Sigmoid colon (tissue), 7 donors: Measurements from ENCODE around the gene RSPRY1. TPM values are rescaled to one million over a fixed set of nuclear protein-coding genes. Genes with fewer than 3 reads are reported as not detected.

Source experiments
- DNase-seq: peaks from one replicate; pipeline ENCODE4 v3.0.0-alpha.2; 2019
- H3K27ac ChIP-seq, 4 donors: fragments of 200-600 bp; sonication (generic); one replicate each; pipeline ENCODE4 v1.5.1; 2016 to 2019; ENCODE audit warnings: mild to moderate bottlenecking in 1 of 4
- H3K27me3 ChIP-seq, 3 donors: fragments of 200-600 bp; sonication (generic); one replicate each; pipeline ENCODE4 v1.5.1; 2019; ENCODE audit warnings: mild to moderate bottlenecking in 1 of 3
- H3K36me3 ChIP-seq, 4 donors: fragments of 200-600 bp; sonication (generic); one replicate each; pipeline ENCODE4 v1.5.1; 2016 to 2019
- H3K4me1 ChIP-seq, 4 donors: fragments of 200-600 bp; sonication (generic); one replicate each; pipeline ENCODE4 v1.5.1; 2017 to 2019
- H3K4me3 ChIP-seq, 4 donors: fragments of 200-600 bp; sonication (generic); one replicate each; pipeline ENCODE4 v1.5.1; 2017 to 2019; ENCODE audit warnings: mild to moderate bottlenecking in 2 of 4, moderate library complexity in 1 of 4
- H3K9me3 ChIP-seq, 4 donors: fragments of 200-600 bp in 3 of 4; sonication (generic) in 3 of 4; one replicate each; pipeline versions ENCODE4 v1.5.1 to v1.6.1; 2013 to 2019
- EP300 ChIP-seq, 4 donors: sonication (generic); formaldehyde crosslinking; IDR thresholded peaks; one replicate each; pipeline ENCODE4 v1.6.1; 2017; ENCODE audit warnings: antibody characterized with exemption in 4 of 4
- POLR2A ChIP-seq, 2 donors: fragments of 450-650 bp; IDR thresholded peaks; one replicate each; pipeline ENCODE4 v1.6.1; 2016; ENCODE audit warnings: antibody characterized with exemption in 2 of 2, mild to moderate bottlenecking in 2 of 2, moderate library complexity in 2 of 2
- POLR2AphosphoS5 ChIP-seq, 4 donors: sonication (generic); formaldehyde crosslinking; IDR thresholded peaks; one replicate each; pipeline ENCODE4 v1.6.1; 2017; ENCODE audit warnings: antibody characterized with exemption in 4 of 4
- WGBS, 2 donors: extraction: QIAGEN DNeasy Blood & Tissue Kit; methylation state at CpG; one replicate each; pipeline ENCODE4 v1.1.7; 2013; 5-methylcytosine and 5-hydroxymethylcytosine counted together
- intact Hi-C: fragments of 100-400 bp; cut with DNase I; formaldehyde crosslinking; loops from one replicate; pipeline ENCODE4 v1.15.1; 2023
- polyA plus RNA-seq, 3 donors: library from polyadenylated mRNA; stranded (reverse); fragments of 200-250 nt; gene quantifications; one replicate each; pipeline ENCODE4 v1.2.3, GENCODE V29; 2013
- total RNA-seq, 4 donors: library from RNA; depleted of rRNA; stranded (reverse); fragments of >200 nt; gene quantifications; one replicate each; pipeline ENCODE4 v1.1.0, GENCODE V29; 2016
- TF ChIP-seq, protein P1 (sequence below), 4 experiments: fragments of 450-650 bp in 3 of 4; fragments of 200-600 bp in 1 of 4; IDR thresholded peaks; one replicate each; pipeline ENCODE4 v1.5.1; 2016 to 2019; ENCODE audit warnings: antibody characterized with exemption in 4 of 4, mild to moderate bottlenecking in 3 of 4, moderate library complexity in 2 of 4
- donor health status: healthy with polysubstance abuse.
- donor health status: Bipolar disorder and iron deficiency.
- donor health status: healthy.

RSPRY1 gene
- total and polyA plus RNA-seq, 7 donors, result 12.6 to 42.7 (median 30.6) TPM

GRCh38 chr16:57231821-57232350 lies 45.8 kb downstream of the RSPRY1 start:
- WGBS, 2 donors, result 96% methylated on average over 3 of the region's 3 CpGs
- Histone ChIP-seq H3K27me3 (no peaks in the 10 kb centered on the region), H3K4me3 (no peak overlapping the region), H3K36me3 (peaks cover 41 to 99% (median 67%) of the 10 kb centered on the region in 4 donors), H3K27ac (no peak overlapping the region), H3K4me1 (no peaks in the 10 kb centered on the region), H3K9me3 (no peaks in the 10 kb centered on the region)
- DNase-seq, result no peak
- TF ChIP-seq EP300 (IDR thresholded peaks at IDR 0.05) (no peak), POLR2A (IDR thresholded peaks at IDR 0.05) (no peak), POLR2AphosphoS5 (IDR thresholded peaks at IDR 0.05) (no peak)
- TF ChIP-seq, protein P1, sequence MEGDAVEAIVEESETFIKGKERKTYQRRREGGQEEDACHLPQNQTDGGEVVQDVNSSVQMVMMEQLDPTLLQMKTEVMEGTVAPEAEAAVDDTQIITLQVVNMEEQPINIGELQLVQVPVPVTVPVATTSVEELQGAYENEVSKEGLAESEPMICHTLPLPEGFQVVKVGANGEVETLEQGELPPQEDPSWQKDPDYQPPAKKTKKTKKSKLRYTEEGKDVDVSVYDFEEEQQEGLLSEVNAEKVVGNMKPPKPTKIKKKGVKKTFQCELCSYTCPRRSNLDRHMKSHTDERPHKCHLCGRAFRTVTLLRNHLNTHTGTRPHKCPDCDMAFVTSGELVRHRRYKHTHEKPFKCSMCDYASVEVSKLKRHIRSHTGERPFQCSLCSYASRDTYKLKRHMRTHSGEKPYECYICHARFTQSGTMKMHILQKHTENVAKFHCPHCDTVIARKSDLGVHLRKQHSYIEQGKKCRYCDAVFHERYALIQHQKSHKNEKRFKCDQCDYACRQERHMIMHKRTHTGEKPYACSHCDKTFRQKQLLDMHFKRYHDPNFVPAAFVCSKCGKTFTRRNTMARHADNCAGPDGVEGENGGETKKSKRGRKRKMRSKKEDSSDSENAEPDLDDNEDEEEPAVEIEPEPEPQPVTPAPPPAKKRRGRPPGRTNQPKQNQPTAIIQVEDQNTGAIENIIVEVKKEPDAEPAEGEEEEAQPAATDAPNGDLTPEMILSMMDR (IDR thresholded peaks at IDR 0.05), result no peak
- intact Hi-C loops, result no loop called here

- no peaks in the 10 kb centered on the region for H3K27me3 ChIP-seq
- no peaks in the 10 kb centered on the region for H3K9me3 ChIP-seq
- 91 to 92% methylated on average over 9 of the region's 9 CpGs for WGBS, 2 donors
- DNase-seq, result no peak
- H3K4me1 ChIP-seq, result no peaks in the 10 kb centered on the region
- intact Hi-C loops, result no loop called here
- H3K4me3 ChIP-seq, result no peak overlapping the region
- H3K27ac ChIP-seq, result no peak overlapping the region
- TF ChIP-seq POLR2AphosphoS5 (IDR thresholded peaks at IDR 0.05), result no peak
- no peak for TF ChIP-seq EP300 (IDR thresholded peaks at IDR 0.05)
- peaks cover 41 to 99% (median 55%) of the 10 kb centered on the region in 4 donors for H3K36me3 ChIP-seq
Measured at GRCh38 chr16:57233944-57234706, 48.0 kb downstream of the RSPRY1 start.

DNA sequence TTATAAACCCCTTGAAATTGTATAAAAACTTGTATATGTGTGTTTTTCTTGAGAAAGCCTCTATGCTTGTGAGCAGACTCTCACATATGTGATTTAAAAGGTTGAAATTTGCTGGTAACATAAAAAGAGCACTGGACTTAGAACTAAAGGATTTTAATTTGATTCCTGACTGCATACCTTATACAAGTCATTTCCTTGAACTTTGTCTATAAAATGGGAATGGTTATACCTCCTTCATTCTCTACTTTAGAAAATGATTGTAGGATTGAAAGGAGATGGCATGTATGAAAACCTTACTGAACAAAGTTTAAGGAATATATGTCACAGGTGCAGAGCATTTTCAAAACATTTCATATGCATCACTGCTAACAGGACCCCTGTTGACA lies 48.6 kb downstream of the RSPRY1 start:
- DNase-seq, result no peak
- Histone ChIP-seq H3K36me3 (peaks cover 41 to 100% (median 56%) of the 10 kb centered on the region in 4 donors), H3K27me3 (no peaks in the 10 kb centered on the region), H3K27ac (no peak overlapping the region), H3K4me1 (no peaks in the 10 kb centered on the region), H3K4me3 (no peak overlapping the region), H3K9me3 (no peaks in the 10 kb centered on the region)
- intact Hi-C loops, result no loop called here
- TF ChIP-seq POLR2AphosphoS5 (IDR thresholded peaks at IDR 0.05), result no peak

DNA sequence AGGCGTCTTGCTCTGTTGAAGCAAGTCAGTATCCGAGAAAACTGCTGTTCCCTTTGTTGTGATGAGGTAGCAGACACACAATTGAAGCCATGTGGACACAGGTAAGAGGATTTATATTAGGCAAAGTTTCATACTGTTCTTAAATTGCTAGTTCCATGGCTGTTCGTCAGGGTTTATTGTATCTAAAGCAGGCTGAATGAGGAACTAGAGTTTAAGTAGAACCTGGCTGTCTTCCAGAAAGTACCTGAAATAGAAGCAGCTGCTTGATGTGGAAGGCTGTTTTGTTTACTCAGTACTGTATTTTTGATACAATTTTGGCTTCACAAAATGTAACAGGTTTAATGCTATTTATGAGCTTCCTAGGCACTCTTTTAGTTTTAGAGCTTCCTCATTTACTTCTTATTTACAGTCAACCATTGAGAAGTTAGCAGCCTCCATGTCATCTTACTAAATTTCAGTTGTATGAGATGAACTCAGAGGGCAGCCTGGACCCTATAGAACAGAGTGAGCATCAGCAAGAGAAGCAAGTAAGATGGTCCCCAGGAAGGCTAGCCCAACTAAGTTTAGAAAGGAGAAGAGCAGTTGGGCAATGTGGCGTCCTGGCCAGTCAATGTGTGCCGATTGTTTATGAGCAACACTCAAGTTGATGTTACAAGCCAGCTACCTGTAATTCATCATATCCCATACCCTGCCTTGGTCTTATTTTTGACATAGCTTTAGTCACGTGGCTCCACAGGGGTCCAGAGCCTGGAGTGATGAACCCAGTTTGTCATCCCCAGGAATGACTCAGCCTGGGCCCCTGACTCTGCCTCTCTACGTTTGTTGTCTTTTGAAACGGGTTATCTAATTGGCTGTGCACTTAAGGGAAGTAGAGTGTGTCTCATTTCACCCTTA lies 49.2 kb downstream of the RSPRY1 start:
- no peak for DNase-seq
- Histone ChIP-seq H3K27me3 (no peaks in the 10 kb centered on the region), H3K27ac (no peak overlapping the region), H3K4me3 (no peak overlapping the region), H3K36me3 (peaks cover 41 to 100% (median 53%) of the 10 kb centered on the region in 4 donors), H3K9me3 (no peaks in the 10 kb centered on the region), H3K4me1 (no peaks in the 10 kb centered on the region)
- TF ChIP-seq POLR2A (IDR thresholded peaks at IDR 0.05) (no peak), EP300 (IDR thresholded peaks at IDR 0.05) (no peak), POLR2AphosphoS5 (IDR thresholded peaks at IDR 0.05) (no peak)
- TF ChIP-seq, protein P1 (IDR thresholded peaks at IDR 0.05), result no peak
- intact Hi-C loops, result no loop called here
- WGBS, 2 donors, result 51 to 65% methylated on average over 8 of the region's 8 CpGs

- no peak overlapping the region for H3K27ac ChIP-seq
- no peaks in the 10 kb centered on the region for H3K4me1 ChIP-seq
- H3K36me3 ChIP-seq, result peaks cover 35 to 96% (median 48%) of the 10 kb centered on the region in 4 donors
- no peaks in the 10 kb centered on the region for H3K9me3 ChIP-seq
- TF ChIP-seq EP300 (IDR thresholded peaks at IDR 0.05), result no peak
- TF ChIP-seq, protein P1 (IDR thresholded peaks at IDR 0.05), result no peak
- no peak for TF ChIP-seq POLR2AphosphoS5 (IDR thresholded peaks at IDR 0.05)
- no peak for TF ChIP-seq POLR2A (IDR thresholded peaks at IDR 0.05)
- no peaks in the 10 kb centered on the region for H3K27me3 ChIP-seq
- no peak for DNase-seq
- no peak overlapping the region for H3K4me3 ChIP-seq
- intact Hi-C loops, result no loop called here
Measured at GRCh38 chr16:57236022-57236350, 49.9 kb downstream of the RSPRY1 start.
